Retinal pigment epithelial cell (primary cell): ENCODE data around the gene ADIRF.
"Not testable (repeated sequence)": the region's sequence is repeated elsewhere in the genome, so short reads cannot be mapped to it uniquely, and the experiment has no call there.

Experiments
- DNase-seq: peaks from one replicate; pipeline ENCODE4 v3.0.0-alpha.2; 2010; ENCODE audit warnings: low read depth
- H3K4me3 ChIP-seq: 2 replicates; pipeline ENCODE4 v1.5.1; 2011; ENCODE audit warnings: mild to moderate bottlenecking, low read length, control low read depth, moderate library complexity
- TF ChIP-seq, protein P1 (sequence below): conservative IDR thresholded peaks from 2 replicates; pipeline ENCODE4 v1.5.1; 2011; ENCODE audit warnings: low read depth, low read length, control low read depth, inconsistent platforms

The ADIRF gene

DNA sequence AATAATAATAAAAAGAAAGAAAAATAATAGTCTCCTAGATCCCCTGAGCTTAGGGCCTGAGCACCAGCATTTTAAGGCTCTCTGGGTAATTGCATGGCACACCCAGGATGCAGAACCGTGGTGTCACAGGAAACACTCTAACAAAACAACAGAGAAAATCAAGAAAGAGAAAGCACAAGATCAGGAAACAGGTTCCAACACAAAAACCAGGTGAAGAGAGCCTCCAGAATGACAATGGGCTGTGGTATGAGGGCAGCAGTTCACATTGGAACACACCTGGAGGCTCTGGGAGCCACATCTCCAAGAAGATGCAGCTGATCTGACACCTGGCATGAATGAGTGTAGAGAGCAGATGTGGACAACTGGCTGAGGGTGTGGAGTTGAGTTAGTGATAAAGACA, 17.9 kb upstream of the ADIRF start:
- DNase-seq: no peak
- H3K4me3 ChIP-seq: no peak overlapping the region
- TF ChIP-seq, protein P1, sequence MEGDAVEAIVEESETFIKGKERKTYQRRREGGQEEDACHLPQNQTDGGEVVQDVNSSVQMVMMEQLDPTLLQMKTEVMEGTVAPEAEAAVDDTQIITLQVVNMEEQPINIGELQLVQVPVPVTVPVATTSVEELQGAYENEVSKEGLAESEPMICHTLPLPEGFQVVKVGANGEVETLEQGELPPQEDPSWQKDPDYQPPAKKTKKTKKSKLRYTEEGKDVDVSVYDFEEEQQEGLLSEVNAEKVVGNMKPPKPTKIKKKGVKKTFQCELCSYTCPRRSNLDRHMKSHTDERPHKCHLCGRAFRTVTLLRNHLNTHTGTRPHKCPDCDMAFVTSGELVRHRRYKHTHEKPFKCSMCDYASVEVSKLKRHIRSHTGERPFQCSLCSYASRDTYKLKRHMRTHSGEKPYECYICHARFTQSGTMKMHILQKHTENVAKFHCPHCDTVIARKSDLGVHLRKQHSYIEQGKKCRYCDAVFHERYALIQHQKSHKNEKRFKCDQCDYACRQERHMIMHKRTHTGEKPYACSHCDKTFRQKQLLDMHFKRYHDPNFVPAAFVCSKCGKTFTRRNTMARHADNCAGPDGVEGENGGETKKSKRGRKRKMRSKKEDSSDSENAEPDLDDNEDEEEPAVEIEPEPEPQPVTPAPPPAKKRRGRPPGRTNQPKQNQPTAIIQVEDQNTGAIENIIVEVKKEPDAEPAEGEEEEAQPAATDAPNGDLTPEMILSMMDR: no peak

DNA sequence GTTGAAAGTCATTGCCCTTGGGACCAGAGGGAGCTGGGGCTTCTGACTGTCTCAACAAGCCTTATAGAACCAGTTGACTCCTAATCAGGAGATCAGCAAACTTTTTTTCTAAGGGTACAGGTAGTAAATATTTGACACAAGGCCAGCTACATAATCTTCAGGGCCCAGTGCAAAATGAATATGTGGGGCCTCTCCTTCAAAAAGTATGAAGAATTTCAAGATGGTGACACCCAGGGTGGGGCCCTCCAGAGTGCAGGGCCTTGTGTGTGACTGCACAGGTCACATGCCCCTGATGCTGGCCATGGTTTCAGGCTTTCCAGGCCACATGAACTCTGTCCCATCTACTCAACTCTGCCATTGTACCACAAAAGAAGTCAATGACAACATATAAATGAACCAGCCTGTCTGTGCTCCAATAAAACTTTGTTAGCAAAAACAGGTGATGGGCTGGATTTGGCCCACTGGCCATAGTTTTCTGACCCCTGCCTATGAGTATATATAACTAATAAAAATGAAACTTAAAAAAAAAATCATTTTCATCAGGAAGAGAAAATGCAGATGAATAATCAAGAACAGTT, 17.0 kb upstream of the ADIRF start:
- no peak for DNase-seq
- TF ChIP-seq, protein P1: no peak
- H3K4me3 ChIP-seq: no peak overlapping the region

DNA sequence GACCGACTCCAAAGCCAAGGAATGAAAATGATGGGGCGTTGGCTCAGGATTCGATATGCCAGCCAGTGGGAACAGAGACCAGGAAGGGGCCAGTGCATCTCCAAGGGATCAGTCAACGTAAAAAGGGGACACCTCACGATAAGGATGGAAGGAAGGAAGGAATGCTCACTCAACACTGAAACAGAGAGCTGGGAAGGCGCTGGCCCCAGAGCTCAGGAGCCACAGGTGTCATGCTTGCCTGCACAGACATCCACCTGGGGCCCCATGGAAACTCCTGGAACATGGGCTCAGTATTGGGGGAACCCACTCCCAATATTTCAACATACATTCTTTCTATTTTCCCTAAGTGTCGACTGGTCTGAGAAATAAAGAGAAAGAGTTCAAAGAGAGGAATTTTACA, 16.2 kb upstream of the ADIRF start:
- TF ChIP-seq, protein P1: no peak
- no peak overlapping the region for H3K4me3 ChIP-seq
- no peak for DNase-seq

DNA sequence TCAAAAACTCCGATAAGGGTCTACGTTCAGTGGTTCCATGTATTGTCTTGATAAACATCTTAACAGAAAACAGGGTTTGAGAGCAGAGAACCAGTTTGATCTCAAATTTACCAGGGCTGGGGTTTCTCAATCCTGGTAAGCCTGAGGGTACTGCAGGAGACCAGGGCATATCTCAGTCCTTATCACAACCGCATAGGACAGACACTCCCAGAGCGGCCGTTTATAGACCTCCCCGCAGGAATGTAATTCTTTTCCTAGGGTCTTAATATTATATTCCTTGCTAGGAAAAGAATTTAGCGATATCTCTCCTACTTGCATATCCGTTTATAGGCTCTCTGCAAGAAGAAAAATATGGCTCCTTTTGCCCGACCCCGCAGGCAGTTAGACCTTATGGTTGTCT, 15.6 kb upstream of the ADIRF start:
- DNase-seq: not testable (repeated sequence)

GRCh38 chr10:86953747-86954680, 14.3 kb upstream of the ADIRF start:
- DNase-seq: no peak
- no peak overlapping the region for H3K4me3 ChIP-seq
- TF ChIP-seq, protein P1: no peak

More for the DNA sequence above, 15.6 kb upstream of the ADIRF start:
- not testable (repeated sequence) for H3K4me3 ChIP-seq

- DNase-seq: no peak
- no peak overlapping the region for H3K4me3 ChIP-seq
- TF ChIP-seq, protein P1: no peak
These were observed 13.4 kb upstream of the ADIRF start for GRCh38 chr10:86954681-86955500.

GRCh38 chr10:86955501-86956194, 12.6 kb upstream of the ADIRF start:
- no peak overlapping the region for H3K4me3 ChIP-seq
- TF ChIP-seq, protein P1: no peak
- no peak for DNase-seq
